Activated CD4-positive, alpha-beta T cell treated with anti-CD3 and anti-CD28 coated beads for 1 hour (primary cell): ENCODE data around the gene VDR.

ENCODE experiments used
- DNase-seq: peaks from one replicate; pipeline ENCODE4 v3.0.0-alpha.2; 2020

VDR gene

DNA sequence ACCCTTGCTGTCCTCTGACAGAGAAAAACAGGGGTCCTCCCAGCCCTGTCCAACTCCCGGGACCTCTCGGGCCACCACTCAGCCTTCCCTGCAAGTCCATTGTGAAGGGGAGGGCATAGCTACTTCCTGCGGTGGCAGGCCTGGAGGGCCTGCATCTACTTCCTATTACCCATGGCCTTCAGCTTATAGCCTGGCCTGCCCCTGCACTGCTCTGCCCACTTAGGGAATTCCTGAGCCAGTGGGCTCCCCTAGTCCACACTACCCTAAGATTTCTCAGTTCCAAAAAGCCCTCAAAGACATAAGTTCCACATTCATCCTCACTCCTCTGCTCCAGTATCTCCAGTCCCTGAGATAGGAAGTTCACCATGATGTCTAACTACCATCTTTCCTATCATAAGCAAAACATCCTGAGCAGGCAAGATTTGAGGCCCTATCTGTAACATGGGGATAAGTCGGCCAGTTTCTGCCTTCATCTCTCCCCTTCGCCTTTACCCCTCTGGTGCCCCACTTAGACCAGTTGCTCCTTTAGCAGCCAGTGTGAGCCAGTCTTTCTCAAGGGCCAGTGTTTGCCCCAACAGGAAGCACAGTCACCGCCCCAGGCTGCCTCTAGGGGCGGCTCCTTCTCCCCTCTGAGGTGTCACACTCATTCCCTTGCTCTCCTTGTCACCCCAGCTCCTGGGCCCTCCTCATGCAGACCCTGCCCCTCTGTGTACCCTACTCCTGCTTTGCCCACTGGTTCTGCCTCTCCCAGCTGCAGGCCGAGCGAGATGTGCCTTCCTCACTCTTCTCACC, 96.0 kb downstream of the VDR start:
- no peak for DNase-seq

GRCh38 chr12:47808050-47808449, 96.7 kb downstream of the VDR start:
- peak; percentile 61 for DNase-seq

DNA sequence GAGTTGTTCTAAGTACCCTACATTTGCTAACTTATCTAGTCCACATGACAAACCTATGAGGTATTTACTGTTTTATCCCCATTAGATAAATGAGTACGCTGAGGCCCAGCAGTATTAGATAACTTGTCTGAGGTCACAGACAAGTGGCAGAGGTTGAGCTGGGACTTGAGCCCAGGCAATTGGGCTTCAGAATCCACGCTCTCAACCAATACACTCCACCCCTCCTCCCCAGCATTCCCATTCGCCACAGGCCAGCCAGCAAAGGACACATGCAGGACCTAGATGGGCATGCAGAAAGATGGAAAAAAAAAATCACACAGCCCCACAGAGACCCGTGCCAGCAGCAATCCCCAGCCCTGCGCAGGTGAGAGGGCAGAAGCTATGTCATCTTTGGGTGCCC, 97.5 kb downstream of the VDR start:
- DNase-seq, result no peak

- DNase-seq, result no peak
Measured at GRCh38 chr12:47805417-47805816, 99.4 kb downstream of the VDR start.

- no peak for DNase-seq
Measured at GRCh38 chr12:47804171-47804570, 100.6 kb downstream of the VDR start.

- no peak for DNase-seq
Measured at GRCh38 chr12:47803191-47803875, 101.5 kb downstream of the VDR start.

DNA sequence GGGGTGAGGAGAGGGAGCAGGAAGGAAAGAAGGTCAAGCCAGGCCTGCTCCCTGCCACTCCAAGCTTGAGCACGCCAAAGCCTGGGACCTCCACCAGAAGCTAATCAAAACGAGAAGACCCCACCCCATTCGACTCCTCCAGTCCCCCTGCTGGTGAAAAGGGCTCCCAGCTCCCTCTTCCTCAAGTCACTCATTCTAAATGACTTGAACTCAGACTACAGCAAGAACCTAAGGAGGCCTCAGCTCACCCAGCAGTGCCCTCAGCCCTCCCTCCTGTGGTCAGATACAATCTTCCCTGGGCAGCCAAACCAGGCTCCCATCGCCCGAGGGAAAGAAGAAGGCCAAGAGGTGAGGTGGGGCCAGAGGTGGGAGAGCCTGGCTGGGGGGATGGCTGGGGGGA, 102.5 kb downstream of the VDR start:
- no peak for DNase-seq

DNA sequence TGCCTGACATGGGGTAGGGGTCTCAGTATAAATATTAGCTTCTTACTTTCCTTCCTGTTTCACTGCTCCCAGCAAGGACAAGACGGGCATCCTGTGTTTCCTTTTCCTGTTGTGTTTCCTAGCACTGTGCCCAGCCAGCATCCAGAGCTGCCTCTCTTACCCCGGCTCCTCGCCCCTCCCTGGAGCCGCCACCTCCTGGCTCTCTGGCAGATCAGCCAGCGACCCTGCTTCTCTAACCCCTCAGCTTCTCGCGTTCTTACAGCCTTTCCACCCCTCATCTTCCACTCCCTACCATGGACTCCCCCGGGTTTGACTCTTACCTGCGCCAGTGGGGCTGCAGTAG, 102.9 kb downstream of the VDR start:
- DNase-seq, result no peak

DNA sequence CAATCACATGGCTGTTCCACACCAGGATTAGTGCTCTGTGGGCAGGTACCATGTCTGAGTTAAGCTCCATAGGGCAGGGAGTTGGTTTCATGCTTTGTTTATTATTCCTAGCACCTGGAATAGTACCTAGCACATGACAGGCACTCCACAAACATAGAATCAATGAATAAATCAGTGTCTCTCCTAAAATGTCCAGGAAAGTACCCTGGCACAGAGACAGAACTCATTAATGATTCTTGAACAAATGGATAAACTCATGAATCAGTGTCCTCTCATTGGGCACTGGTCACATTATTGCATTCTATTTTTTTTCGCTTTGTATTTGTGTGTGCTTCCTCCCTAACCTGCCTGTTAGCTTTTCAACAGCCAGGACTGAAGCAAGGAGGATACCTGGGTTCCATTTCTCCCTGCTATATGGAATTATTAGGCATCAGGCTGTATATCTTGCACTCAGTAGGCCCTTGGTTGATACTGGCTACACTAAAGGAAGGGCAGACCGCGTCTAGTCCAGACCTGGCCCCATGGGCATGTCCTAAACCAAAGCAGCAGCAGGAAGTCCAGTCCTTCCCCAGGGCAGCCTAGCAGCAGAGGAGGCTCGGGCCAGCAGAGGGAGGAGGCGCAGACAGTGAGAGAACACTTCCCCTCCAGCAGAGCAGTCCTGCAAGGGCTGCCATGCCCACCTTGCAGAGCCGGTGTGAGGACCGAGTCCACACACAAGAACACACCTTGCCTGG, 103.5 kb downstream of the VDR start:
- no peak for DNase-seq

GRCh38 chr12:47800582-47800981, 104.2 kb downstream of the VDR start:
- no peak for DNase-seq

- DNase-seq, result no peak
Measured at GRCh38 chr12:47799357-47799955, 105.3 kb downstream of the VDR start.

DNA sequence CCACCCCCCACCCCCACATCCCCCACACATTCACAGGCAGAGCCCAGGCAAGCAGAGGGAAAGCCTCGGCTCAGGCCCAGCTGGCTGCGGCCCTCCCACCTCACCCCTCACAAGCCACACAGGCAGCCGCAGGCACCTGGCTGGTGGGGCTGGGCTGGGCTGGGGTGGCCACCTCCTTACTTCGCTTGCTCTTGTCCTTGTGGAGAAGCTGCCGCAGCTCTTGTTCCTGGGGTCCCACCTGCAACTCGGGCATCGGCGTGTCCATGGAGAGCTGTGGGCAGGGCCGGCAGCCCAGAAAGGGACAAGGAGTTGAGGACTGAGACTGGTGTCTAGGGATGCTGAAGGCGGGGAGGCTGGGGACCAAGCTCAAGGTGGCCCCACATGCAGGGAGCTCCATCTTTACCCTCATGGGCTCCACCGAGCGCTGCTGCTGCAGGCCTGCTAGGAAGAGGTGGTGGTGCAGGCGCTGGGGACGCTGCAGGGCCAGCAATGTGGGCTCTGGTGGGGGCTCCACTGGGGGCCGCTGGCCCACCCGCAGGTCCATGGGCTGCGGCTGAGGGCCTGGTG, 106.3 kb downstream of the VDR start:
- no peak for DNase-seq

DNA sequence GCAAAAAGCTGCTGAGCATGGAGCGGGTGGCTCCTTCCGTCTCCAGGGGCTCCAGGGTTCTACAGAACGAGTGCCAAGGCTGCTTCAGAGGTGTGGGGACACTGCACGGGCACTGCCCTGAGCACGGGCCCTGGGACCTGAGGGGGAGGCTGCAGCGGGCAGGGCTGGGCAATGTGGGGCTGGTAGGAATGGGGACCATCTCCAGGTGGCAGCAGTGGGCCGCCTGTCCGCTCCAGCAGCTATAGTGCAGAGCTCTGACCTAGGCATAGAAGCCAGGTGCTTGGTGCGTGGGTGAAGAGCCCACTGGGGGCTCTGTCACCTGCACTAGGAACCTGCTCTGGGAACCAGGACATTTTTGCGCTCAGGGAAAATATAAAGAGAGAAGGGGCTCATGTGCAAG, 107.4 kb downstream of the VDR start:
- peak; percentile 32 for DNase-seq

DNA sequence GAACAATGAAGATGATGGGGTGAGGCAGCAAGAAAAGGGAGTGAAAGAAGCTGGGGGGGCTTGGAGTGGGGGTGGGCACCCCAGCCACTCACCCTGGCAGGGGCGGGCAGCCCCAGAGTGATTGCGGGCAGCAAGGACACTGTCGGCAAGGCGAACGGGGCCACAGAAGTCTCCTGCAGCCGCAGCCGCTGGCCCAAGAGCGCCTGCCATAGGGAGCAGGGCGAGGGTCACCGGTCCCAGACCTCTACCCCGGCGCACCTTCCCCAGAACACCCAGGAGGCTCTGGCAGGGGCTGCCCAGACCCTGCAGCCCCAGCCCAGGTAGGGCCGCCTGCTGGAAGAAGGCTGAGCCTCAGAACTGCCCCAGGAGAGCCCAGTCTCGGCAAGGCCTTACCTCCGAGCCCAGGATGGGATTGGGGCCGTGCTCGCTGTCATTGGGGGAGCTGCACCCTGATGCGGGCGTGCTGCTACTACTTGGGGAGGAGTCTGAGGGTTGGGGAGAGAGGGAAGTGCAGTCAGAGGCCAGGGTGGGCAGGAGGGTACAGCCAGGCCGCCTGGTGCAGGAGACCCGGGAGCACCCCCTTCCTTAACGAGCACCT, 108.9 kb downstream of the VDR start:
- DNase-seq, result no peak

DNA sequence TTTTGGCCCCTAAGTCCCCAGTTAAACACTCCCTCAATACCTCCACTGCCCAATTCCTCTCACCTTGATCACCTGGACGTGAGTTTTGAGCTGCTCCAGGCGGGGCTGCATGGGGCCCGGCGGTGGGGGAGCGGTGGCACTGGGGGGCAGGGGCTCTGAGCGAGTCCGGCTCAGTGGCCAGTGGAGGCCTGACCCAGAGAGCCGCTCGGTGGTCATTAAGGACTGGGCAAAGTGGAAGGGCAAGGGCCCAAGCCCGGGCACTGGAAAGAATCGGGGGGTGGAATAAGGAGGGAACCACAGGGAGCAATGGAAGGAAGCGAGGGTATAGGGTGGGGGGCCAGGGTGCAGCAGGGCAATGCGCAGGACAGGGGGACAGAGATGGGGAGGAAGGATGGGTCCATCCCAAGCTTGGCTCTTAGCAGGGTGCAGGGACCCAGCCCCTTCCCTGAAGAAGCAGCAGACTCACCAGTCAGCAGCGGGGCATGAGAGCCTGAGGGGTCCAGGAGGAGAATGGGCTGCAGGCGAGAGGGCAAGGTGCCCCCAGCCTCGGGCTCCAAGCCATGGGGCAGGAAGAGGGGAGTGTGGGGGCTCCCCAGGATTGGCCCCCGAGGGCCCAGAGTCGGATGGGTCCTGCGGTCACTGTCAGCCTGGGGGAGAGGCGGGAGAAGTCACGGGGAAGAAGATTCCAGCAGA, 109.5 kb downstream of the VDR start:
- no peak for DNase-seq

DNA sequence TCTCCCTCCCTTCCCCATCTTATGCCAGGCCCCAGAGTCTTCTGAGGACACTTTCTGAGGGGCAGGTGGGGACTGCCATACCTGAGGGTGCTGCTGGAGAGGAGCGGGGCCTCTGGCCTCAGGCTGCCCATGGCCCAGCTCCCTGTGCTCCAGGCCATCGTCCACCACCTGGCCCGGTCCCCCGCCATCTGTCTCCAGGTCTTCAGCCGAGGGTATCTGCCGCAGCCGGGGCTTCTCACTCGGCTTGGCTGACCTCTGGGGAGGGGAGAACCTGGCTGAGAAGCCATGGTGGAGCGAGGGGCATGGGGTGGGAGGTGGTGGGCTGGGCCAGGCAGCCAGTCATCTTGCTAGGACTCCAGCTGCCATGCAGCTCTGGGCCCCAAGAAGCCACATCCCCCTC, 110.1 kb downstream of the VDR start:
- no peak for DNase-seq

DNA sequence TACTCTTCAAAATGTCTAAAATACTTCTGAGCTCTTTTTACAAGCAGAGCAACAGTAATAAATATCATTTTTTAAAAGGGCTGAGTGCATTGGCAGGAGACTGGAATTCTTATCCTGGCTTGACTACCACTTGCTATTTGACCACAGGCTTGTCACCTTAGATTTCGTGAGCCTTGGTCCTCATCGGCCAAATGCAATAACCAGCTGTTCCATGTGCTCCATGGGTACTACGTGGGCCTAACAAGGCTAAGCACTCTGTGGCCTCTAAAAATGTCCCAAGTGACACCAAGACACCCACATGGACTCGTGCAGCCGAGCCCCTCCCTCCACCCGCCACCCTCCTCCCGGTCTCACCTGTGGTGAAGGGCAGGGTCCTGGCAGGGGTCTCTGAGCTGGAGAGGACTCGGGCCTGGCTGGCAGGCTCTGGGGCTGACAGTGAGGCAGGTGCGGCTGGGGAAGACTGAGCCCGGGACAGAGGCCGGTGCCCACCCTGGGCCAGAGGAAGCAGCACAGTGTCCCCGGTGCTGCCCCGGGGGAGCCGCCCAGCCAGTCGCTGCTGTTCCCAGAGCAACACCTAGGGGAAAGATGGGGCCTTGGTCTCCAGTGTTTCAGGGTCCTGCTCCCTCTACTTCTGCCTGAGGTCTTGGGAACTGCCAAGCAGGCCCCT, 111.6 kb downstream of the VDR start:
- no peak for DNase-seq

DNA sequence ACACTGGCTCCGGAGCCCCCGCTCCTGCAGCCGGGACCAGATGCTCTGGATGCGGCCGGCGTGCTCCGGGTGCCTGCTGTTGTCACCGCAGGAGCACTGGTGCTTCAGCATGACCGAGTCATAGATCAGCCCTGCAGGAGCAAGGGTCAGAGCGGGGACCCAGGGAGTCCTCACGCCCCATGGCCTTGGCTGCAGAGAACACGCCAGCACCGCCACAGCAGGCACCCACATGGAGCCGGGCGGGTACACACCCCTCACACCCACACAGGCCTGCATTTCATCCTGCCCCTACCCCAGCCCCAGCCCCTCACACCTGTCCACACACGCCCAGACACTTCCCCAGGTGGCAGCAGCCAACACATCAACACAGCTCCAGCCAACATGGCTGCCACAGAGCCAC, 112.9 kb downstream of the VDR start:
- no peak for DNase-seq
